HUES64 (cell line): Measurements from ENCODE around the gene SPRR2B. TPM values are rescaled to one million over a fixed set of nuclear protein-coding genes. Genes with fewer than 3 reads are reported as not detected.
"Not testable (repeated sequence)": the region's sequence is repeated elsewhere in the genome, so short reads cannot be mapped to it uniquely, and the experiment has no call there.

Experiments used
- H3K27ac ChIP-seq: 2 replicates; pipeline ENCODE4 v1.7.0; 2013; ENCODE audit warnings: low read depth, low read length, inconsistent platforms
- H3K27me3 ChIP-seq: 2 replicates; pipeline ENCODE4 v1.6.1; 2013; ENCODE audit warnings: mild to moderate bottlenecking, low read length; ENCODE audit not compliant: insufficient read depth
- H3K36me3 ChIP-seq: 2 replicates; pipeline ENCODE4 v1.6.1; 2013; ENCODE audit warnings: mild to moderate bottlenecking, low read length; ENCODE audit not compliant: insufficient read depth
- H3K4me1 ChIP-seq: 2 replicates; pipeline ENCODE4 v1.6.1; 2013; ENCODE audit warnings: mild to moderate bottlenecking, low read length, moderate library complexity; ENCODE audit not compliant: insufficient read depth
- H3K4me3 ChIP-seq: 2 replicates; pipeline ENCODE4 v1.5.1; 2013; ENCODE audit warnings: mild to moderate bottlenecking, low read length, moderate library complexity
- H3K9ac ChIP-seq: 2 replicates; pipeline ENCODE4 v1.6.1; 2013; ENCODE audit warnings: mild to moderate bottlenecking, low read depth, low read length
- H3K9me3 ChIP-seq: 2 replicates; pipeline ENCODE4 v1.6.1; 2013; ENCODE audit warnings: low read depth, low read length; ENCODE audit not compliant: insufficient read depth
- WGBS: fragments of 150-250, 120-280 bp; methylation state at CpG from one replicate; pipeline ENCODE4 v1.1.7; 2013; ENCODE audit warnings: missing lambda C conversion rate; 5-methylcytosine and 5-hydroxymethylcytosine counted together
- polyA plus RNA-seq, 2 experiments: library from polyadenylated mRNA; stranded (reverse); fragments of 50-300 nt; gene quantifications; one replicate each; pipeline ENCODE4 v1.2.3, GENCODE V29; 2013

The SPRR2B gene
- not detected for polyA plus RNA-seq (2013, experiment 1 of 2)
- polyA plus RNA-seq (2013, experiment 2 of 2) = not detected

DNA sequence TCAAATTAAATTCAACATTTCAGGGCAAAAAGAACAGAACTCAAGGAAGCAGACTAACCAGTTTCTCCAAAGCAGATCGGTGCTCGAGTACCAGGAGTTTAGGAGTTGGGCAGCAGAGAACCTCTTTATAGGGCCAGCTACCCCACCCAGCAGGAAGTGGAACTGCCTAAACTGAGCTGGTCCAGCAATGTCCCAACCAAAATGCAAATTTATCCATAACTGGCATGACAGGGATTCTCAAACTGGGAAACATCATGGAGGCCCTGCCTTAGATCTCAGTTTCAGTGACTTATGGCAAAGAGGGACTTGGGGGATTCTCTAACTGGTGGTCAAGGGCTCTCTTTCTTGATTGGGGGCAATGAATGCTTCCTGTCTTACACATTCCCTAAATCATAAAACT lies at the start of gene SPRR2B:
Gene SPRR2B, minus strand, starts transcription at position 101 of the 400 bp plus-strand sequence. CDS start 772 bp downstream, outside the sequence.
- no peak within 1 kb of the TSS for H3K27ac ChIP-seq
- 42% methylated on average over 2 of the region's 2 CpGs for WGBS
- no peaks in the 10 kb centered on the region for H3K9me3 ChIP-seq
- H3K9ac ChIP-seq = no peak within 1 kb of the TSS
- no peaks in the 10 kb centered on the region for H3K36me3 ChIP-seq
- H3K4me3 ChIP-seq = no peak within 1 kb of the TSS
- H3K27me3 ChIP-seq = no peaks in the 10 kb centered on the region
- H3K4me1 ChIP-seq = no peaks in the 10 kb centered on the region

DNA sequence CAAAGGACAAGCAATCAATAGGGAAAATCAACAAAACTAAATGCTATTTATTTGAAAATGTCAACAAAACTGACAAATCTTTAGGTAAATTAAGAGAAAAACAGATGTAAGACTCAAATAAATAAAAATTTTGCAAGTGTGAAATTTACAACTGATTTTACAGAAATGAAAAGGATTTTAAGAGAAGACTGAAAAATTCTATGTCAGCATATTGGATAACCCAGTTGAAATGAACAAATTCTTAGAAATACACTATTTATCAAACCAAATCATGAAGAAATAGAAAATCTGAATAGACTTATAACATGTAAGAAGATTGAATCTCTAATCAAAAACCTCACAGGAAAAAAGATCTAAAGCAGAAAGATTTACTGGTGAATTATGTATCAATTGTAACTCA lies 49.5 kb upstream of the SPRR2B start:
- peaks cover 17% of the 10 kb centered on the region for H3K9me3 ChIP-seq
- H3K27ac ChIP-seq = no peak overlapping the region
- no peaks in the 10 kb centered on the region for H3K27me3 ChIP-seq
- H3K9ac ChIP-seq = no peak overlapping the region
- no peak overlapping the region for H3K4me3 ChIP-seq
- H3K36me3 ChIP-seq = peaks cover 5% of the 10 kb centered on the region; the same call in 1 of the 2 replicates
- peaks cover 12% of the 10 kb centered on the region for H3K4me1 ChIP-seq

DNA sequence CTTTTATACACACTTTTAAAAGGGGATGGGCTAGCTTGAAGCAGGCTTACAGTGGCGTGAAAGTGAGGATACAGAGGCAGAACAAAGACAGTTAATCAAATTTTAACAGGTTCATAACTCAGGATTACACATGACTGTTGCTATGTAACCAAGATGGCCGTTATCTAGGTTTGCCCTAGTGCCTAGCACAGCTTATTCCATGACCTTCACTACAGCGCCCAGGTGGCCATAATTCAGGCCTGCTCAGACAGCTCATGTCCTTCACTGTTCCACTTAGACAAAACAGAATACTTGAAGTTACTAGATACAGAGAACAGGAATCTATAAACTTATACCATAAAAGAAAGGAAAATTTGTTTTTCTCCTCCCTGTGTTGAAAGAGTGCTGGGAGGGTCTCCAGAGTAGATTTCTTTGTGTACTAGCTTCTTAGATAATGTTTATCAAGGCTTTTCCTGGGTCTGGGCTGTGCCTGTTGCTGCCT lies 48.1 kb upstream of the SPRR2B start:
- H3K27me3 ChIP-seq = no peaks in the 10 kb centered on the region
- H3K4me1 ChIP-seq = peaks cover 10% of the 10 kb centered on the region
- no peaks in the 10 kb centered on the region for H3K36me3 ChIP-seq
- 85% methylated on average over 3 of the region's 3 CpGs for WGBS
- no peak overlapping the region for H3K9ac ChIP-seq
- peaks cover 3% of the 10 kb centered on the region; the same call in 1 of the 2 replicates for H3K9me3 ChIP-seq
- no peak overlapping the region for H3K27ac ChIP-seq
- no peak overlapping the region for H3K4me3 ChIP-seq

DNA sequence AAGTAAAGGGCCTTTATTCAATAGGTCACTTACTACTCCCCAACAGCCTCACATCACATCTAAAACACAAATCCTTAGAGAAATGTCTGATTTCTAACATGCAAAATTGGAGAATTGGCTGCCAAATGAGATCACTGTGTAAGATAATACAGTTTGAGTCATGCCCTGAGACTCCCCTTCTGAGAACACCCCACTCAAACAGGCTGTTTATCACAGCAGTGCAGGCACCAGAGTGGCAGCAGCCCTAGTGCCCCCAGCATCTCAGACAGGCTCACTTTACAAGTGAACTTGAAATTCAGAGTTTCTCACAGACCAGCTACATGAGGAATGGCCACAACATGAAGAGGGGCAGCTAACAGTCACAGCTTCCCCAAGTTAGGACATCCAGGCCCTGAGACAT lies 43.9 kb upstream of the SPRR2B start:
- not testable (repeated sequence) for H3K4me1 ChIP-seq, H3K36me3 ChIP-seq, H3K27me3 ChIP-seq, H3K4me3 ChIP-seq, H3K27ac ChIP-seq, H3K9me3 ChIP-seq, H3K9ac ChIP-seq

DNA sequence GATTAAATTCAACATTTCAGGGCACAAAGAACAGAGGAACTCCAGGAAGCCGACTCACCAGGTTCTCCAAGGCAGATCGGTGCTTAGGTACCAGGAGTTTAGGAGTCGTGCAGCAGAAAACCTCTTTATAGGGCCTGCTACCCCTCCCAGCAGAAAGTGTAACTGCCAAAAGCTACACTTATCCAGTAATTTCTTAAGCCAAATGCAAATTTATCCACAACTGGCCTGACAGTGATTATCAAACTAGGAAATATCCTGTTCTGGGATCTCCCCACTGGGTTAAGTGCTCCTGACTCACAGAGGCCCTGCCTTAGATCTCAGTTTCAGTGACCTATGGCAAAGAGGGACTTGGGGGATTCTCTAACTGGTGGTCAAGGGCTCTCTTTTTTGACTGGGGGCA lies 42.0 kb upstream of the SPRR2B start, which contains the start of gene SPRR2F:
Gene SPRR2F, minus strand, starts transcription at position 101 of the 400 bp plus-strand sequence. CDS start 783 bp downstream, outside the sequence.
- no peak within 1 kb of the TSS for H3K27ac ChIP-seq
- no peaks in the 10 kb centered on the region for H3K9me3 ChIP-seq
- 91% methylated on average over 3 of the region's 3 CpGs for WGBS
- no peak within 1 kb of the TSS for H3K4me3 ChIP-seq
- no peaks in the 10 kb centered on the region for H3K27me3 ChIP-seq
- no peak within 1 kb of the TSS for H3K9ac ChIP-seq
- H3K4me1 ChIP-seq = 0 out of 2 replicates have a peak, but pooled peaks cover 5% of the 10 kb centered on the region
- no peaks in the 10 kb centered on the region for H3K36me3 ChIP-seq

DNA sequence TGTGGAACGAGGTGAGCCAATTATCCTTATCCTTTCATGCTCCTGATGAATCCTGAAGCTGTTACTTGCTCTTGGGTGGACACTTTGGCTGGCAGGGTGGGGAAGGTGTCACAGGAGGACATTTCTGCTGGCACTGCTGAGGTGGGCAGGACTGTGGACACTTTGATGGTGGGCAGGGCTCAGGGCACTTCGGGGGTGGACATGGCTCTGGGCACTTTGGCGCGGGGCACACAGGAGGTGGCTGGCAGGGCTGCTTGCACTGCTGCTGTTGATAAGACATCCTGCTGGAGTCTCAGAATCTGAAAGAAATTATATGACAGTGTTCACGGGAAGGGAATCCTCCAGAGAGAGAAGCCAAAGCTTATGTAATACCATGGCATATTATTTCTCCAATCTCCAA lies 41.0 kb upstream of the SPRR2B start:
- H3K27ac ChIP-seq, H3K4me1 ChIP-seq, H3K36me3 ChIP-seq, H3K9ac ChIP-seq, H3K4me3 ChIP-seq, H3K27me3 ChIP-seq, H3K9me3 ChIP-seq: not testable (repeated sequence)
- WGBS = 88% methylated on average over 5 of the region's 5 CpGs

DNA sequence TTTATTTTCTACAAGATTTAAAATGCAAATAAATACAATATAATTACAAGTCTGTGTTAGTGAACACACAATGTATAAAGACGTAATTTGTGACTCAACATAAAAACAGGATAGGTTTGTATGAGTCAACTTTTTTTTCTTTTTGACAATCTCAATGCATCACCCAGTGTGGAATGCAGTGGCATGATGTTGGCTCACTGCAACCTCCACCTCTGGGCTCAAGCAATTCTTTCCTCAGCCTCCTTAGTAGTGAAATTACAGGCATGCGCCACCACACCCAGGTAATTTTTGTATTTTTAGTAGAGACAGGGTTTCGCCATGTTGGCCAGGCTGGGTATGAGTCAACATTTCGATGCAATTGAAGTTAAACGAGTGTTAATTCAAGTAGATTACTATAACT lies 28.8 kb upstream of the SPRR2B start:
- Histone ChIP-seq H3K4me1 (no peaks in the 10 kb centered on the region), H3K27ac (no peak overlapping the region), H3K27me3 (no peaks in the 10 kb centered on the region), H3K9ac (no peak overlapping the region), H3K36me3 (no peaks in the 10 kb centered on the region), H3K9me3 (no peaks in the 10 kb centered on the region), H3K4me3 (no peak overlapping the region)
- WGBS = 100% methylated on average over 2 of the region's 5 CpGs

DNA sequence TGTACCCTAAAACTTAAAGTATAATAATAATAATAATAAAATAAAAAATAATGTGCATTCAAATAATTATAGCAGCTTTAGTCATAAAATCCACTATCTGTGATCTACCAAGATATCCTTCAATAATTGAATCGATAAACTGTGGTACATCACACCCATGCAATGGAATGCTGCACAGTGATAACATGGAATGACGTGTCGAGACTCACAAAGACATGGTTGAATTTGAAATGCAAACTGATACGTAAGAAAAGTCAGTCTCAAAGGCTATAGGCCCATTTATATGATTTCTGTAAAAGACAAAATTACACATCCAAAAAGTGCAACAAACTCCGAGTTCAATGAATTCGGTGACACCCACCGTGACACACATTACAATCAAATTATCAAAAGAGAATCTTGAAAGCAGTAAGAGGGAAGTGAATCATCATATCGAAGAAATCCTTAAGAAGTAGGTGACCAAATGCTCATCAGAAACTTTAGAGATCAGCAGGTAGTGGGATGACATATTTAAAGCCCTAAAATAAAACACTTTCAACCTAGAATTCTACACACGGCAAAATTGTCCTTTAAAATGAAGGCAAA lies 28.1 kb upstream of the SPRR2B start:
- no peaks in the 10 kb centered on the region for H3K36me3 ChIP-seq
- no peak overlapping the region for H3K4me3 ChIP-seq
- H3K9me3 ChIP-seq = no peaks in the 10 kb centered on the region
- 99% methylated on average over 9 of the region's 9 CpGs for WGBS
- no peak overlapping the region for H3K27ac ChIP-seq
- H3K27me3 ChIP-seq = no peaks in the 10 kb centered on the region
- no peak overlapping the region for H3K9ac ChIP-seq
- no peaks in the 10 kb centered on the region for H3K4me1 ChIP-seq

DNA sequence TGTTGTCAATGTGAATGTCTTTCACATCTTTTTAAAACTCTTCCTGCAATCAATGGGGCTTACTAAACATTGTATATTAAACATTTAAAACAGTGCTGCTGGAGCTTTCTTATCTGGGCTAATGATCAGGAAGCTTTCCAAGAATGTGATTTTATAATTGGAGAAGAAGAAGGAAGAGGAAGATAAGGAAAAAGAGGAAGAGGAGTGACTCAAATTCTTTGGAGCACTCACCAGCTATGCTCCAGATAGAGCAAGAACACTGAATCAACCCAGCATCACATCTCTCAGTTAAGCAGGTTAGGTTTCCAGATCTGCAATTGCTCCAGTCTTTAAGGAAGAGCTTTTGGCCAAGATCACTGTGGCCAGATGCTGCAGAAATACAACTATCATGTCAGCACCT lies 24.4 kb upstream of the SPRR2B start:
- H3K36me3 ChIP-seq = no peaks in the 10 kb centered on the region
- H3K9me3 ChIP-seq = no peaks in the 10 kb centered on the region
- H3K9ac ChIP-seq = no peak overlapping the region
- H3K4me1 ChIP-seq = no peaks in the 10 kb centered on the region
- no peak overlapping the region for H3K27ac ChIP-seq
- H3K27me3 ChIP-seq = no peaks in the 10 kb centered on the region
- H3K4me3 ChIP-seq = no peak overlapping the region

DNA sequence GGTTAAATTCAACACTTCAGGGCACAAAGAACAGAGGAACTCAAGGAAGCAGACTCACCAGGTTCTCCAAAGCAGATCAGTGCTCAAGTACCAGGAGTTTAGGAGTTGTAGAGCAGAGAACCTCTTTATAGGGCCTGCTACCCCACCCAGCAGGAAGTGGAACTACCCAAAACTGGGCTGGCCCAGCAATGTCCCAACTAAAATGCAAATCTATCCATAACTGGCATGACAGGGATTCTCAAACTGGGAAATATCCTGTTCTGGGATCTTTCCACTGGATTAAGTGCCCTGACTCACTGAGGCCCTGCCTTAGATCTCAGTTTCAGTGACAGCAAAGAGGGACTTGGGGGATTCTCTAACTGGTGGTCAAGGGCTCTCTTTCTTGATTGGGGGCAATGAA lies 23.0 kb upstream of the SPRR2B start, which contains the start of gene SPRR2E:
Gene SPRR2E, minus strand, starts transcription at position 101 of the 400 bp plus-strand sequence. CDS start 775 bp downstream, outside the sequence.
- Histone ChIP-seq H3K9ac (no peak within 1 kb of the TSS), H3K9me3 (no peaks in the 10 kb centered on the region), H3K27ac (no peak within 1 kb of the TSS), H3K4me3 (no peak within 1 kb of the TSS), H3K4me1 (no peaks in the 10 kb centered on the region), H3K36me3 (no peaks in the 10 kb centered on the region), H3K27me3 (no peaks in the 10 kb centered on the region)

DNA sequence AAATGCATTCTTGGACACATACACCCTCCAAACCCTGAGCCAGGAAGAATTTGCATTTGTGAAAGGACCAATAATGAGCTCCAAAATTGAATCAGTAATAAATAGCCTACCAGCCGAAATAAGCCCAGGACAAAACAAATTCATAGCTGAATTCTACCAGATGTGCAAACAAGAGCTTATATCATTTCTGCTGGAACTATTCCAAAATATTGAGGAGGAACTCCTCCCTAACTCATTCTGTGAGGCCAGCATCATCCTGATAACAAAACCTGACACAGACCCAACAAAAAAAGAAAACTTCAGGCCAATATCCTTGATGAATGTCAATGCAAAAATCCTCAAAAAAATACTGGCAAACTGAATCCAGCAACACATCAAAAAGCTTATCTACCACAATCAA lies 16.2 kb upstream of the SPRR2B start:
- WGBS = 91% methylated on average over 1 of the region's 1 CpG
- no peak overlapping the region for H3K4me3 ChIP-seq
- H3K9ac ChIP-seq = no peak overlapping the region
- H3K9me3 ChIP-seq = no peaks in the 10 kb centered on the region
- no peaks in the 10 kb centered on the region for H3K36me3 ChIP-seq
- H3K4me1 ChIP-seq = no peaks in the 10 kb centered on the region
- no peak overlapping the region for H3K27ac ChIP-seq
- H3K27me3 ChIP-seq = no peaks in the 10 kb centered on the region

DNA sequence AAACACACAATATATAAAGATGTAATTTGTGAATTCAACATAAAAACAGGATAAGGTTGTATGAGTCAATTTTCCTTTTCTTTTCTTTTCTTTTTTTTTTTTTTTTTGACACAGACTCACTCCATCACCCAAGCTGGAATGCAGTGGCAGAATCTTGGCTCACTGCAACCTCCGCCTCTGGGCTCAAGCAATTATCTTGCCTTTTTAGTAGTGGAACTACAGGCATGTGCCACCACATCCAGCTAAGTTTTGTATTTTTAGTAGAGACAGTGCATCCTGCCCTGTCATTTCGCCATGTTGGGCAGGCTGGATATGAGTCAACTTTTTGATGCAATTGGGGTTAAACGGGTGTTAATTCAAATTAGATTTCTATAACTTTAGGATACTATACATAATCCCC lies 10.3 kb upstream of the SPRR2B start:
- Histone ChIP-seq H3K36me3 (no peaks in the 10 kb centered on the region), H3K27ac (no peak overlapping the region), H3K9ac (no peak overlapping the region), H3K4me1 (no peaks in the 10 kb centered on the region), H3K27me3 (no peaks in the 10 kb centered on the region), H3K4me3 (no peak overlapping the region), H3K9me3 (no peaks in the 10 kb centered on the region)
- WGBS = 100% methylated on average over 2 of the region's 3 CpGs
